CD4-positive, alpha-beta T cell treated with Interleukin-4 for 1 hour (primary cell): Measurements from ENCODE around the gene LRRC42.

ENCODE experiments used
- DNase-seq, 2 donors: peaks; one replicate each; pipeline ENCODE4 v3.0.0-alpha.2; 2020 to 2022

The LRRC42 gene

GRCh38 chr1:54007613-54008012, 61.5 kb downstream of the LRRC42 start:
- DNase-seq = no peak

GRCh38 chr1:54008876-54009275, 62.7 kb downstream of the LRRC42 start:
- DNase-seq = no peak

GRCh38 chr1:54009406-54009805, 63.3 kb downstream of the LRRC42 start:
- no peak for DNase-seq

- DNase-seq = no peak
These were observed 64.4 kb downstream of the LRRC42 start for GRCh38 chr1:54010415-54011117.

- DNase-seq = no peak
These were observed 65.3 kb downstream of the LRRC42 start for GRCh38 chr1:54011316-54012007.

- no peak for DNase-seq
These were observed 65.8 kb downstream of the LRRC42 start for GRCh38 chr1:54012008-54012325.

- no peak for DNase-seq
These were observed 66.7 kb downstream of the LRRC42 start for GRCh38 chr1:54012863-54013262.

- DNase-seq = no peak
These were observed 67.4 kb downstream of the LRRC42 start for GRCh38 chr1:54013393-54014008.

- DNase-seq = no peak
These were observed 68.0 kb downstream of the LRRC42 start for GRCh38 chr1:54014009-54014629.

- no peak for DNase-seq
These were observed 70.5 kb downstream of the LRRC42 start for GRCh38 chr1:54016343-54017282.
